HG03378 (cell line): ENCODE data around the gene XCL2.
"Not testable (repeated sequence)": the region's sequence is repeated elsewhere in the genome, so short reads cannot be mapped to it uniquely, and the experiment has no call there.

ENCODE experiments used
- ATAC-seq: cut with Tn5 transposase; IDR thresholded peaks from one replicate; pipeline ENCODE4 v1.9.1; 2021; ENCODE audit warnings: mild to moderate bottlenecking, moderate library complexity; ENCODE audit not compliant: unreplicated experiment

The XCL2 gene, protein sequence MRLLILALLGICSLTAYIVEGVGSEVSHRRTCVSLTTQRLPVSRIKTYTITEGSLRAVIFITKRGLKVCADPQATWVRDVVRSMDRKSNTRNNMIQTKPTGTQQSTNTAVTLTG

DNA sequence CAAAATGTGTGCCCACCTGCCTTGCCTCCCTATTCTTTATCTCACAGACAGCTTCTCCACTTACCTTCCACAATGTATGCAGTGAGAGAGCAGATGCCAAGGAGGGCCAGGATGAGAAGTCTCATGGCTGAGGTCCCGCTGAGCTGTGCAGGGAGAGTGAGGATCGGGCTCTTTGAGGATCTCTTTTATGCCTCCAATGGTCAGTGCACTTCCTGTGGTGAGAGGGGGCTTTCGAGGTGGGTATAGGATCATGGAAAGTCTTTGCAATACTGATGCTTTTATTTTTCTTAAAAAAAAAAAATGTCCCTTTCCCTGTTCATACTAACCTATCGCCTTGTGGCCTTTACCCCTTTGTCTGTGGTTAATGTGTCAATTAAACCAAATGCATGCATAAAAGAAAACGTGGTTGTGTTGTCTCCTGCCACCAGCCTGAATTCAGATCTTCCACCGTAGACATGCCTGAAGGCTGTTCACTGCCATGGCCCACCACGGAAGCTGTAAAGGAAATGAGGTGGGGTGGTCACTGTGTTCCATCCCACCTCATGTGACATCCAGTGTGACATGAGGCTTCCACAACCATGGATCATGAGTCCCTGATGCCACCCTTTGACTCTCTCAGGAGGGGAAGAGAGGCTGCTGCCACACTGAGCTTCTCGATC is at the start of gene XCL2:
Gene XCL2 (minus strand): TSS at position 158 of the 659 bp plus-strand sequence. CDS start 33 bp downstream, at position 125.
- not testable (repeated sequence) for ATAC-seq

DNA sequence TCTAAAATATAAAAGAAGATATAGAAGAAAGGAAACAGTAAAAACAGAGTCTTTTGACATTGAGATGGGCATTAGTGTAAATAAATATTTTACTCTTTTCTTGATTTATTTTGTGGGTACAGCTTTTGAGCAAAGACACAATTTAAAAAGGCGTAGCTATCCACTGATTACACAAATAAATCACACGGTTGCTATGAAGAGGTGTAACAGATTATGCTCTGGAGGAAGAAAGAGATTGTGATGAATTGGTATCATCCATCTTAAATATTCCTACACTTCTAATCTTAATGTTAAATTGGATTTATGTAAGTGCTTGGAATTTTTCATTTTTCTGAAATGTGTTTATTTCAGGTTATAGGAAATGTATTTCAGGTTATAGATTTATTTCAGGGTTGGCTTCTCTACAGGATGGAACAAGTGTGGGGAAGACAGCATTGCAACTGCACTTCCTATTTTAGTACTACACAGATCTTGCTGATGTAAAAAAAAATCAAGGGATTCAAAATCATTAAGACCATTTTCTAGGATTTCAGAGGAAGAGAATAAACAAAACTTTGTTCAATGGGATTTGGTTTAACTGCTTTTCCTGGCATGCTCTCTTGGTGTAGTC is 47.9 kb upstream of the XCL2 start:
- no peak for ATAC-seq

DNA sequence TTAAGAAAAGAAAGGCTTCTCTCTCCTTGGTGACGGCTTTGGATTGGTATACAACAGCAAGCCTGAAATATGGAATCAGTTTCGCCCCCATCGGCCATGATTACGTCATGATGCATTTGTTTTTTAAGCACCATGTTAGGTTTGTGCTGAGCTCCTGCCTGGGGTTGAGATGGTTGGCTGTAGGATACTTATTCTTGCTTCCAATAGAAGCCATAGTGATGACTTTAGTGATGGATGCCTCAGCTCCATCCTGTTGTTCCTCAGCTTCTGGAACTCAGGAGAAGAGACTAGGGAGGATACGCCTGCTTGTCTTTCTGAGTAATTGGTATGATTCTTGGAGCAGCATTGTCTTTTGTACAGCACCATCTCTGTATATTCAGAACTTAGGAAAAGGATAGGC is 47.3 kb upstream of the XCL2 start:
- ATAC-seq, result no peak

GRCh38 chr1:168589167-168589566 is 45.4 kb upstream of the XCL2 start:
- no peak for ATAC-seq

GRCh38 chr1:168585937-168586336 is 42.1 kb upstream of the XCL2 start:
- ATAC-seq, result no peak

DNA sequence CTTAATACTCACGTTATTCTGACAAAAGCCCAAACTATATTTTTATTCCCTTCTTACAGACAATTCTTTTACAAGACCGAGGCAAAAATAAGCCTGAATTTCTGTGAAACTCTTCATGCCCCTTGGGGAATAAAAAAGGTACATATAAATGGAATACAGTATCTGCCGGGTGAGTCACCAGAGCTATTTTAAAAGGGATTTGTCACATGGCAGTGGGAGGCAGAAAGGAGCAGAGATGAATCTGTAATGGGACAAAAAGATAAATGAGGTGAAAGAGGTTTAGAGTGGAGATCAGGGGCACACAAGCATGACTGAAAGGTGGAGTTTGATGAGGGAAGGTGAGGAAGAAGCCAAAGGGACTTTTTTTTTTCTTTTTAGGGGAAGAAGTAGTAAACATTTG is 41.4 kb upstream of the XCL2 start:
- ATAC-seq, result no peak

DNA sequence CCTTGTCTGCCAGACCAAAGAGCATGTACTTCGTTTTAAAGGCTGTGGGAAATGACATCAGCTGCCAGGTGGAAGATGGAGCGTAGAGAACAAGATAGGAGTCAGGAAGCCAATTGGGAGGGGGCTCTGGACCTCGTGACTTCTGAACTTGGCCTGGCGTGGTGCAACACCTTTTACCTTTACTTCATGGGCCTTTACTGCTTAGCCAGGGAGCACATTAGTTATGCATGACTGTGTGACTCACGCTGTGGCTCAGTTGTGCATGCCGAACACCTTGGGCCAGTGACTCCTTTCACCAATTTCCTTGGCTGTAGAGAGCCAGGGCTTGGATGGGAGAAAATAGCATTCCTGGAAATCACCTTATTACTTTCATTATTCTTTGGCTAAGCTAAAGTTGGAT is 39.8 kb upstream of the XCL2 start:
- no peak for ATAC-seq

DNA sequence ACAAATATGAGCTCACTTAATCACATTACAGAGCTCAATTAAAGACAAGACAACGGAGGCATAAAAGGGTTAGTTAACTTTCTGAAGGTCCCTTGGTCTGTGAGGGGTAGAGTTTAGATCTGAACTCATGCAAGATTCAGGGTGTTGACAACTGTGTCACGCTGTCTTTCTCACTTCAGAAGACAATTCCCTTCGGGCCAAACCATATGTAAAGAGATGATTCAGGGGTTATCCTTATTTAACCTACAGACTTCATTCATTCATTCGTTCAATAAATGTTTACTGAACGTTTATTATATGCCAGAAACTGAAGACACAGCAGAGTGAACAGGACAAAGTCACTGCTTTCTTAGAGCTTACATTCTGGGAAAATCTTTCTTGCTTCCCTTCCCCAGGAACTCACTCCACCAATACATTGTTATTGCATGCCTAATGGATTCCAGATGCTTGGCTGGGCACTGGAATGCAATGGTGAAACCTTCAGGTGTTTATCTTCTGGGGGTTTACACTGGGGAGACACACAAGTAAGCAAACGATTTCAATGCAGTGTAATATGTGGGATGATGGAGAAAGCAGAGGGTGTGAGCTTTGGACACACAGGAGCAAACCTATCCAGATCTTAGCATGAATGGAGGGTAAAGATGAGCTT is 39.0 kb upstream of the XCL2 start:
- ATAC-seq, result no peak

DNA sequence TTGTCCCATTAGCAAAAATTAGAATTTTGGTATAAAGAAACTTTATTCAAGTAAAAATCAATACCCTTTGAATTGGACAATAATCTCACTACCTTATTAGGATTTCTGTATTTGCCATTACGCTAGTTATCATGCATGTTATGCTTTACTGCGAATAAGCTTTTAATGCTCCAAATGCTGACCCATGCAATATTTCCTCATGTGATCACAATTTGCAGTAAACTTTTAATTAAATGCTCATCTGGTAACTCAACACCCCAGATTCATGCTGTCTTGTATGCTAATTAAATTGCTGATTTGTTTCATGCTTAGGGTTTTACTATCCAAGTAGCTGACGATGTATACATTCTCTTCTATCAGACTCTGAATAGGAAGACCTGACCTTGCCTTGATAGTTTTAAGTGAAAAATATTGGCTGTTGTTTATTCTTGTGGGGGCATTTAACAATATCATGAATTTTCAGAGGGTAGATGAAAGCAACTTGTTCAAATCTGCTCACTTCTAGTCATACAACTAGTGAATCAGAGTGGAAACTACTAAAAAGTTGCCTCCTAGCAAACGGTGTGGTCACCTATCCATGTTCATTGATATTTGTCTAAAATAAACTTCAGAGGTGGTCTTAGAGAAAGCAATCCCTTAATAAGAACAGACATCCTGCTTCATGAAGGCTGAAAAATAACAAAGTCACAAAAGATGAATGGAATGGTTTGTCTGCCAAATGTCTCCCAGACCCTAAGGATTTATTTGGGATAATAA is 38.2 kb upstream of the XCL2 start:
- no peak for ATAC-seq

DNA sequence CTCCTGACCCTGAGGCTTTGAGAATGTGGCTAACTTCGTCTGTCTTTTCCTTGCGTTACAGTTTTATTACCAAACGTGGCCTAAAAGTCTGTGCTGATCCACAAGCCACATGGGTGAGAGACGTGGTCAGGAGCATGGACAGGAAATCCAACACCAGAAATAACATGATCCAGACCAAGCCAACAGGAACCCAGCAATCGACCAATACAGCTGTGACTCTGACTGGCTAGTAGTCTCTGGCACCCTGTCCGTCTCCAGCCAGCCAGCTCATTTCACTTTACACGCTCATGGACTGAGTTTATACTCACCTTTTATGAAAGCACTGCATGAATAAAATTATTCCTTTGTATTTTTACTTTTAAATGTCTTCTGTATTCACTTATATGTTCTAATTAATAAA is 37.2 kb upstream of the XCL2 start:
- ATAC-seq, result not testable (repeated sequence)

- not testable (repeated sequence) for ATAC-seq
These were observed 36.5 kb upstream of the XCL2 start for GRCh38 chr1:168580290-168580689.

GRCh38 chr1:168578531-168579185 is 34.9 kb upstream of the XCL2 start:
- not testable (repeated sequence) for ATAC-seq

DNA sequence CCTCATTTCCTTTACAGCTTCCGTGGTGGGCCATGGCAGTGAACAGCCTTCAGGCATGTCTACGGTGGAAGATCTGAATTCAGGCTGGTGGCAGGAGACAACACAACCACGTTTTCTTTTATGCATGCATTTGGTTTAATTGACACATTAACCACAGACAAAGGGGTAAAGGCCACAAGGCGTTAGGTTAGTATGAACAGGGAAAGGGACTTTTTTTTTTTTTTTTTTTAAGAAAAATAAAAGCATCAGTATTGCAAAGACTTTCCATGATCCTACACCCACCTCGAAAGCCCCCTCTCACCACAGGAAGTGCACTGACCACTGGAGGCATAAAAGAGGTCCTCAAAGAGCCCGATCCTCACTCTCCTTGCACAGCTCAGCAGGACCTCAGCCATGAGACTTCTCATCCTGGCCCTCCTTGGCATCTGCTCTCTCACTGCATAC is 32.5 kb upstream of the XCL2 start, which contains the start of gene XCL1:
Gene XCL1 (plus strand): TSS at position 361 of the 444 bp plus-strand sequence. CDS start 33 bp downstream, at position 394.
- not testable (repeated sequence) for ATAC-seq

DNA sequence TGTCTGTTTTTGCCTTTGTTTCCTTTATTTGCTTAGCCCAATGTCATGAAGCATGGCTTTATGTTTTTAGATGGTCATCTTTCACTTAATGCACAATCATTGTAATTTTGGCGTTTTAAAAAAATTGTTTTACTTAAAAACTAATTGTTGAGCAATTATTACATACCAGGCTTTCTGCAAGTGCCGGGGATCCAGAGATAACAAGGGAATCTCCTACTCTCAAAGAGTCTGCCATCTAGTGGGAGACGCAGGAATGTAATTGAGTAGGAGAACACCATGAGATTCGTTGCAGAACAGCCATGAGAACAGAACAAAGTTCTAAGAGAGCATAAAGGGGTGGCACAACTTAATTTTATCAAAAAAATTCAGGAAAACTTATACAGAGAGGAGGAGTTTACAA is 30.4 kb upstream of the XCL2 start:
- ATAC-seq, result not testable (repeated sequence)

- ATAC-seq, result no peak
These were observed 28.8 kb upstream of the XCL2 start for GRCh38 chr1:168572633-168573032.

- no peak for ATAC-seq
These were observed 26.9 kb upstream of the XCL2 start for GRCh38 chr1:168570652-168571051.

- ATAC-seq, result no peak
These were observed 24.5 kb upstream of the XCL2 start for GRCh38 chr1:168568346-168568745.

DNA sequence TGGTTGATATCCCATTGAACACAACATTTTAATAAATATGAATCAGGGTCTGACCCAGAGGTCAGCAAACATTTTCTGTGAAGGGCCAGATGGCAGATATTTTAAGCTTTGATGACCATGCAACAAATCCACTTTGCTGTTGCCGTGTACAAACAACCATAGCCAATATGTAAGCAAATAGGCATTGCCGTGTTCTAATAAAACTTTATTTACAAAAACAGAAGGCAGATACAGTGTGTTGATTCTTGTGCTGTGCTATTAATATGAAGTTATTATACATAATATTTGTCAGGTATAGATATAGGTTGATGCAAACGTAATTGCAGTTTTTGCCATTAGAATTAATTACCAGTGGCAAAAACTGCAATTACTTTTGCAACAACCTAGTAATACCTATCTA is 23.8 kb upstream of the XCL2 start:
- ATAC-seq, result no peak

DNA sequence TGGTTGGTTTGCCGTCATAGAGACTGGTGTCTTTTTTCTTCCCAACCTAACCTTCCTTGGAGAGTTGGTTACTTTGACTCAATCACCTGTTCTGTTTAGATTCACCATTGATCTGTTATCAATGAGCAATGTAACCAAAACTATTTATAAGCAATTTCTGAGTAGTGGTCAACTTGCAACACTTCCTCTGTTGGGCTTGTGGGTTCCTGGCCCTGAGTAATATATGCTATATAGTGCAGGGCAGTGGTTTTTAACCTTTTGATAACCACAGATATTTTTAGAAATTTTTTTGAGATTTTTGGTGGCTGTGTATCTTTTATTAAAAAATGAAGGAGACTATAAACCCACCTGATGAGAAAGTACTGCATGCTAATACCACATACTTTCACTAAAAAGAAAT is 23.2 kb upstream of the XCL2 start:
- no peak for ATAC-seq

DNA sequence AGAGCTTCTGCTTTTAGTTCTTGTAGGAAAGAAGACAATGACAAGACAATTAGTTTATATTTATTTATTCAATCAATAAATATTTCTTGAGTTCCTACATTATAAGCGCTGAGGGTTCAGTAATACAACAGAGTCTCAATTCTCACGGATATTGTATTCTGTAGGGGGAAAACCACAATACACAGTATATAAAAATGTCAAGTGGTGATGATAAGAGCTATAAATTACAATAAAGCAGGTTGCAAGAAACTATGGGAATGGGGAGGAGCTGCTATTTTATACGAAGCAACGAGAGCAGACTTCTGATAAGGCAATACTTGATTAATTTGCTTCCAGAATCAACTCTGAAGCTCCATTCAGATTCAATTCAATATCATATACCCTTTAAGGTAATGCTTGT is 22.0 kb upstream of the XCL2 start:
- no peak for ATAC-seq

GRCh38 chr1:168561989-168562388 is 18.2 kb upstream of the XCL2 start:
- ATAC-seq, result no peak
